ENCODE results near the gene NDUFB5.

Gene NDUFB5

GRCh38 chr3:179652447-179653095 is 48.0 kb downstream of the NDUFB5 start, which contains the start of gene USP13:
Gene USP13, plus strand, starts transcription at chr3:179653040. Its CDS starts 186 bp downstream, at chr3:179653226.
- 0 out of 2 replicates have a peak, but pooled peaks have one; percentile 14 for TF ChIP-seq CTCF (IDR thresholded peaks at IDR 0.05; ENCODE audit: borderline replicate concordance, insufficient read depth, low read depth, low read length)
- peak within 1 kb of the TSS; percentile 98 for H3K4me3 ChIP-seq (ENCODE audit: low read depth, low read length)

GRCh38 chr3:179653096-179653797 is 48.7 kb downstream of the NDUFB5 start:
- TF ChIP-seq CTCF (IDR thresholded peaks at IDR 0.05; ENCODE audit: borderline replicate concordance, insufficient read depth, low read depth, low read length) = no peak
- H3K4me3 ChIP-seq (ENCODE audit: low read depth, low read length) = peak overlapping the region; percentile 98

GRCh38 chr3:179655236-179655635 is 50.6 kb downstream of the NDUFB5 start:
- no peak overlapping the region for H3K4me3 ChIP-seq (ENCODE audit: low read depth, low read length)
- no peak for TF ChIP-seq CTCF (IDR thresholded peaks at IDR 0.05; ENCODE audit: borderline replicate concordance, insufficient read depth, low read depth, low read length)

GRCh38 chr3:179658606-179659005 is 54.0 kb downstream of the NDUFB5 start:
- H3K4me3 ChIP-seq (ENCODE audit: low read depth, low read length) = no peak overlapping the region
- TF ChIP-seq CTCF (IDR thresholded peaks at IDR 0.05; ENCODE audit: borderline replicate concordance, insufficient read depth, low read depth, low read length) = no peak

- no peak for TF ChIP-seq CTCF (IDR thresholded peaks at IDR 0.05; ENCODE audit: borderline replicate concordance, insufficient read depth, low read depth, low read length)
- H3K4me3 ChIP-seq (ENCODE audit: low read depth, low read length) = no peak overlapping the region
Observed at GRCh38 chr3:179660872-179661271, 56.3 kb downstream of the NDUFB5 start.

- no peak overlapping the region for H3K4me3 ChIP-seq (ENCODE audit: low read depth, low read length)
- TF ChIP-seq CTCF (IDR thresholded peaks at IDR 0.05; ENCODE audit: borderline replicate concordance, insufficient read depth, low read depth, low read length) = no peak
Observed at GRCh38 chr3:179661777-179662176, 57.2 kb downstream of the NDUFB5 start.

GRCh38 chr3:179663093-179663492 is 58.5 kb downstream of the NDUFB5 start:
- no peak overlapping the region for H3K4me3 ChIP-seq (ENCODE audit: low read depth, low read length)
- no peak for TF ChIP-seq CTCF (IDR thresholded peaks at IDR 0.05; ENCODE audit: borderline replicate concordance, insufficient read depth, low read depth, low read length)

Measured in GM12875 (cell line).